Transverse colon (tissue), 3 donors: ENCODE results near the gene ZNF682.

Experiments used
- CTCF ChIP-seq, 5 experiments: fragments of 200-600 bp in 3 of 5; fragments of 450-650 bp in 2 of 5; sonication (generic) in 3 of 5; IDR thresholded peaks; 1 replicate in 2 of 5; 2 replicates in 3 of 5; pipeline ENCODE4 v1.5.1; 2016 to 2017; ENCODE audit warnings: antibody characterized with exemption in 5 of 5, inconsistent platforms in 3 of 5, mild to moderate bottlenecking in 2 of 5, moderate library complexity in 1 of 5
- POLR2A ChIP-seq: fragments of 450-650 bp; IDR thresholded peaks from one replicate; pipeline ENCODE4 v1.6.1; 2016; ENCODE audit warnings: antibody characterized with exemption, mild to moderate bottlenecking, moderate library complexity

DNA sequence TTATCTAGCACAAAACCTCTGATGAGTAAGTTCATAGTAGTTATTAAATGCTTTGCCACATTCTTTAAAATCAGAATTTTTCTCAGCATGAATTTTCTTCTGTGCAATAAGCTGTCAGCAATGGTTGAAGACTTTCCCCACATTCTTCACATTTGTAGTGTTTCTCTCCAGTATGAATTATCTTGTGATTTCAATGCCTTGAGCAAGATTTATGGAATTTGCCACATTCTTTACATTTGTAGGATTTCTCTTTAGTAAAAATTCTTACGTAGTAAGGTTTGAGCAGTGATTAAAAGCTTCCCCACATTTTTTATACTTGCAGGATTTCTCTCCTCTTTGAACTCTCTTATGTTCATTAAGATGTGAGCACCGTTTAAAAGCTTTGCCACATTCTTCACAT, 33.6 kb downstream of the ZNF682 start:
- TF ChIP-seq CTCF (IDR thresholded peaks at IDR 0.05) = no peak
- TF ChIP-seq POLR2A = no peak
